A549 (cell line): ENCODE measurements around the gene PRKCSH. TPM values are rescaled to one million over a fixed set of nuclear protein-coding genes. Genes with fewer than 3 reads are reported as not detected.

Experiments
- ATAC-seq, 2 experiments: fragments of 200-7000 bp in 1 of 2; fragments of >200 bp in 1 of 2; cut with Nextera tagmentation in 1 of 2; cut with Tn5 transposase in 1 of 2; 3 replicates each; pipeline versions ENCODE4 v1.8.0 to v1.9.1; 2018 to 2020; ENCODE audit warnings: mild to moderate bottlenecking in 1 of 2, moderate library complexity in 1 of 2
- CTCF ChIA-PET: fragments of 300-600 bp; sonication (Branson Sonifier 250); formaldehyde crosslinking; extraction: SDS; loops from one replicate; lab custom pipeline; 2021; ENCODE audit warnings: antibody characterized with exemption, inconsistent platforms; lab: Yijun Ruan, JAX
- POLR2A ChIA-PET: fragments of 350-600 bp; formaldehyde crosslinking; extraction: SDS; loops from one replicate; lab custom pipeline; 2021; ENCODE audit warnings: antibody characterized with exemption, inconsistent platforms; lab: Yijun Ruan, JAX
- DNase-seq, 2 experiments: peaks; one replicate each; pipeline versions ENCODE4 v3.0.0 to v3.0.0-alpha.2; 2011 to 2016; ENCODE audit warnings: low read depth in 1 of 2, low spot score in 1 of 2
- FAIRE-seq: peaks from 2 replicates; lab custom pipeline; 2011; peaks lifted over from hg19 to GRCh38; lab: Jason Lieb, UNC
- H3K27ac ChIP-seq, 2 experiments: fragments of >200 bp; sonication (Bioruptor Twin); formaldehyde crosslinking; 3 replicates each; pipeline ENCODE4 v1.5.1; 2016 to 2017
- H3K4me1 ChIP-seq: fragments of >200 bp; sonication (Bioruptor Twin); formaldehyde crosslinking; 3 replicates; pipeline ENCODE4 v1.6.1; 2016
- H3K4me2 ChIP-seq: fragments of >200 bp; sonication (Bioruptor Twin); formaldehyde crosslinking; 3 replicates; pipeline ENCODE4 v1.6.1; 2016
- H3K4me3 ChIP-seq: fragments of >200 bp; sonication (Bioruptor Twin); formaldehyde crosslinking; 3 replicates; pipeline ENCODE4 v1.5.1; 2016
- H3K9me3 ChIP-seq: fragments of >200 bp; sonication (Bioruptor Twin); formaldehyde crosslinking; 3 replicates; pipeline ENCODE4 v1.6.1; 2016
- HDAC2 ChIP-seq: fragments of 200-600 bp; sonication (generic); IDR thresholded peaks from 2 replicates; pipeline ENCODE4 v1.6.1; 2016
- HOXB13 ChIP-seq: fragments of 250-450 bp; sonication (Bioruptor Pico); IDR thresholded peaks from 2 replicates; pipeline ENCODE4 v1.5.0; 2020; ENCODE audit warnings: low read depth, mild to moderate bottlenecking, moderate library complexity
- HOXB5 ChIP-seq: fragments of 250-450 bp; sonication (Bioruptor Pico); IDR thresholded peaks from 2 replicates; pipeline ENCODE4 v1.5.0; 2020; ENCODE audit warnings: mild to moderate bottlenecking, moderate library complexity
- MAFK ChIP-seq: fragments of 450-650 bp; IDR thresholded peaks from 2 replicates; pipeline ENCODE4 v1.6.1; 2014; ENCODE audit not compliant: partially characterized antibody
- MAZ ChIP-seq: fragments of 150-350 bp; IDR thresholded peaks from 2 replicates; pipeline ENCODE4 v1.6.1; 2014; ENCODE audit warnings: antibody characterized with exemption, low read depth, low read length, borderline replicate concordance
- MYC ChIP-seq: IDR thresholded peaks from 2 replicates; pipeline ENCODE4 v1.6.1; 2012; ENCODE audit warnings: mild to moderate bottlenecking, inconsistent platforms, low read length, improper control_type of control experiment, borderline replicate concordance
- NFE2L2 ChIP-seq: fragments of 150-350 bp; conservative IDR thresholded peaks from 2 replicates; pipeline ENCODE4 v1.6.1; 2014; ENCODE audit warnings: low read length
- RARB ChIP-seq: fragments of 250-450 bp; sonication (Bioruptor Pico); IDR thresholded peaks from 2 replicates; pipeline ENCODE4 v1.8.0; 2021; ENCODE audit warnings: mild to moderate bottlenecking, moderate library complexity
- RFX5 ChIP-seq: fragments of 450-650 bp; IDR thresholded peaks from 2 replicates; pipeline ENCODE4 v1.7.1; 2014; ENCODE audit warnings: antibody characterized with exemption, mild to moderate bottlenecking, moderate library complexity
- SREBF2 ChIP-seq: fragments of 450-650 bp; IDR thresholded peaks from 2 replicates; pipeline ENCODE4 v1.6.1; 2014; ENCODE audit warnings: mild to moderate bottlenecking, moderate library complexity
- ZFP36 ChIP-seq: fragments of 450-650 bp; IDR thresholded peaks from 2 replicates; pipeline ENCODE4 v1.6.1; 2014; ENCODE audit warnings: borderline replicate concordance; ENCODE audit not compliant: partially characterized antibody
- WGBS: methylation state at CpG from one replicate; pipeline ENCODE4 v1.1.6; 2017; ENCODE audit errors: missing lambda C conversion rate; 5-methylcytosine and 5-hydroxymethylcytosine counted together
- polyA plus RNA-seq, 4 experiments: library from polyadenylated mRNA; depleted of rRNA in 3 of 4; stranded (reverse); fragments of >200 nt; fragmentation: RNase III in 1 of 4; extraction: RNeasy Plus Mini Kit Qiagen cat#74134 plus additional on column Dnase treatment in 1 of 4; gene quantifications; 2 replicates in 3 of 4; 3 replicates in 1 of 4; pipeline ENCODE4 v1.2.3, GENCODE V29; 2011 to 2017
- TF ChIP-seq, protein P1 (sequence below): fragments of 200-600 bp; sonication (generic); IDR thresholded peaks from 2 replicates; pipeline ENCODE4 v1.6.1; 2016; ENCODE audit warnings: antibody characterized with exemption, mild to moderate bottlenecking, moderate library complexity
- TF ChIP-seq, protein P2 (sequence below): fragments of >200 bp; sonication (Bioruptor Twin); formaldehyde crosslinking; IDR thresholded peaks from 3 replicates; pipeline ENCODE4 v1.6.1; 2016
- TF ChIP-seq, protein P3 (sequence below): IDR thresholded peaks from 2 replicates; pipeline ENCODE4 v1.6.1; 2012
- TF ChIP-seq, protein P4 (sequence below): fragments of >200 bp; sonication (Bioruptor Twin); formaldehyde crosslinking; IDR thresholded peaks from 2 replicates; pipeline ENCODE4 v1.6.1; 2016
- TF ChIP-seq, protein P5 (sequence below): IDR thresholded peaks from 2 replicates; pipeline ENCODE4 v1.6.1; 2012
- TF ChIP-seq, protein P6 (sequence below): fragments of 250-450 bp; sonication (Bioruptor Pico); IDR thresholded peaks from 2 replicates; pipeline ENCODE4 v1.5.0; 2021; ENCODE audit warnings: mild to moderate bottlenecking, moderate library complexity, borderline replicate concordance

The PRKCSH gene
- polyA plus RNA-seq, 2 of the 4 experiments (the other 2 are of a cell fraction): 75.0 to 215 TPM

DNA sequence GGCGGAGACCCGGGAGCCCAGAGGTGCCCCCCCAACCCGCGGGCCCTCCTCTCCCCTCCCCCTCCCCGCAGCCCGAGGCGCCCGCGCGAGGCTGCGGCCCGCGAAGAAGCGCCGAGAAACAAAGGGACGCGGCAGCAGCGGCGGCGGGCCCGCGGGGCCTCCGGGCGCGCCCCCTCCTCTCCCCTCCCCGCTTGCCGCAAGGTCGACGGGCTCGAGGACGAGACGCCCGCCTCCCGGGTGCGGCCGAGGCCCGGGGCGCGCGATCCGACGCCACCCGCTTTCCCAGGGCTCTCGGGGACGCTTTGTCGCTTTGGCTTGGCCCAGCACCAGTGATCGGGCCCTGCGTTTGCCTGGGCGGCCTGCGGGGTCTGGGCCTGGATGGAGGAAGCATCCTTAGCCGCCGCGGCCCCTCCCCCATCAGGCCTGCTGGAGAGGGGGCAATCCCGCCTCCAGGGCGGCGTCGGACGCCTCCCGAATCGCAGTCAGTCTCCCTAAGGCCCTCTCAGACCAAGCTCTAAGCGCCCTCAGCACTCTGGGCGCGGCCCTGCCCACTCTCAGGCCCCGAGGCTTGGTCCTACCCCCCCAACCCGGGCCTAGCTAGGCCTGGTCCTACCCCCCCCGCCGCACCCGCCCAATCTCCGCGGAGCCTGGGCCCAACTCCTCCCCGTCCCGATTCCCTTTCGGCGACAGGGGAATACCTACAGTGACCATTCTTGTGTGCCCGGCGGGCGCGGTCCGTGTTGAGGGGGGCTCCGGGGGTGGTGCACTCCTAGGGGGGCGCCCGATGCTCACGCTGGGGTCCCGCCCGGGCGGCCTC lies 44.7 kb downstream of the PRKCSH start:
- 0 out of 3 replicates have a peak, but pooled peaks cover 3% of the 10 kb centered on the region for H3K4me1 ChIP-seq
- CTCF ChIA-PET: interaction anchor here (0.6 to 3.6 kb wide), 4 partner anchors 28 to 184 kb away, joined by 3 to 34 read pairs (median 4); partner anchors contain the start of gene TSPAN16
- H3K4me2 ChIP-seq: peak overlapping the region; percentile 38
- H3K27ac ChIP-seq: no peak overlapping the region
- TF ChIP-seq NFE2L2 (no peak), SREBF2 (no peak), MAFK (no peak), HOXB13 (CRISPR knock-in tag) (no peak), RFX5 (no peak), HOXB5 (CRISPR knock-in tag) (no peak), MYC (no peak), MAZ (no peak), ZFP36 (no peak)
- TF ChIP-seq, protein P1, sequence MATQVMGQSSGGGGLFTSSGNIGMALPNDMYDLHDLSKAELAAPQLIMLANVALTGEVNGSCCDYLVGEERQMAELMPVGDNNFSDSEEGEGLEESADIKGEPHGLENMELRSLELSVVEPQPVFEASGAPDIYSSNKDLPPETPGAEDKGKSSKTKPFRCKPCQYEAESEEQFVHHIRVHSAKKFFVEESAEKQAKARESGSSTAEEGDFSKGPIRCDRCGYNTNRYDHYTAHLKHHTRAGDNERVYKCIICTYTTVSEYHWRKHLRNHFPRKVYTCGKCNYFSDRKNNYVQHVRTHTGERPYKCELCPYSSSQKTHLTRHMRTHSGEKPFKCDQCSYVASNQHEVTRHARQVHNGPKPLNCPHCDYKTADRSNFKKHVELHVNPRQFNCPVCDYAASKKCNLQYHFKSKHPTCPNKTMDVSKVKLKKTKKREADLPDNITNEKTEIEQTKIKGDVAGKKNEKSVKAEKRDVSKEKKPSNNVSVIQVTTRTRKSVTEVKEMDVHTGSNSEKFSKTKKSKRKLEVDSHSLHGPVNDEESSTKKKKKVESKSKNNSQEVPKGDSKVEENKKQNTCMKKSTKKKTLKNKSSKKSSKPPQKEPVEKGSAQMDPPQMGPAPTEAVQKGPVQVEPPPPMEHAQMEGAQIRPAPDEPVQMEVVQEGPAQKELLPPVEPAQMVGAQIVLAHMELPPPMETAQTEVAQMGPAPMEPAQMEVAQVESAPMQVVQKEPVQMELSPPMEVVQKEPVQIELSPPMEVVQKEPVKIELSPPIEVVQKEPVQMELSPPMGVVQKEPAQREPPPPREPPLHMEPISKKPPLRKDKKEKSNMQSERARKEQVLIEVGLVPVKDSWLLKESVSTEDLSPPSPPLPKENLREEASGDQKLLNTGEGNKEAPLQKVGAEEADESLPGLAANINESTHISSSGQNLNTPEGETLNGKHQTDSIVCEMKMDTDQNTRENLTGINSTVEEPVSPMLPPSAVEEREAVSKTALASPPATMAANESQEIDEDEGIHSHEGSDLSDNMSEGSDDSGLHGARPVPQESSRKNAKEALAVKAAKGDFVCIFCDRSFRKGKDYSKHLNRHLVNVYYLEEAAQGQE: no peak
- TF ChIP-seq, protein P2, sequence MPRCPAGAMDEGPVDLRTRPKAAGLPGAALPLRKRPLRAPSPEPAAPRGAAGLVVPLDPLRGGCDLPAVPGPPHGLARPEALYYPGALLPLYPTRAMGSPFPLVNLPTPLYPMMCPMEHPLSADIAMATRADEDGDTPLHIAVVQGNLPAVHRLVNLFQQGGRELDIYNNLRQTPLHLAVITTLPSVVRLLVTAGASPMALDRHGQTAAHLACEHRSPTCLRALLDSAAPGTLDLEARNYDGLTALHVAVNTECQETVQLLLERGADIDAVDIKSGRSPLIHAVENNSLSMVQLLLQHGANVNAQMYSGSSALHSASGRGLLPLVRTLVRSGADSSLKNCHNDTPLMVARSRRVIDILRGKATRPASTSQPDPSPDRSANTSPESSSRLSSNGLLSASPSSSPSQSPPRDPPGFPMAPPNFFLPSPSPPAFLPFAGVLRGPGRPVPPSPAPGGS: no peak
- TF ChIP-seq, protein P3, sequence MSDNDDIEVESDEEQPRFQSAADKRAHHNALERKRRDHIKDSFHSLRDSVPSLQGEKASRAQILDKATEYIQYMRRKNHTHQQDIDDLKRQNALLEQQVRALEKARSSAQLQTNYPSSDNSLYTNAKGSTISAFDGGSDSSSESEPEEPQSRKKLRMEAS: no peak
- TF ChIP-seq, protein P4, sequence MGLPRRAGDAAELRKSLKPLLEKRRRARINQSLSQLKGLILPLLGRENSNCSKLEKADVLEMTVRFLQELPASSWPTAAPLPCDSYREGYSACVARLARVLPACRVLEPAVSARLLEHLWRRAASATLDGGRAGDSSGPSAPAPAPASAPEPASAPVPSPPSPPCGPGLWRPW: no peak
- DNase-seq (no peak), FAIRE-seq (no peak), ATAC-seq (no peak)
- H3K4me3 ChIP-seq: no peak overlapping the region
- POLR2A ChIA-PET: interaction anchor here (0.5 to 0.6 kb wide), 2 partner anchors 187 to 255 kb away, joined by 3 read pairs; no protein-coding TSS in a partner anchor
- H3K9me3 ChIP-seq: no peaks in the 10 kb centered on the region
- 0% methylated on average over 1 of the region's 86 CpGs for WGBS

DNA sequence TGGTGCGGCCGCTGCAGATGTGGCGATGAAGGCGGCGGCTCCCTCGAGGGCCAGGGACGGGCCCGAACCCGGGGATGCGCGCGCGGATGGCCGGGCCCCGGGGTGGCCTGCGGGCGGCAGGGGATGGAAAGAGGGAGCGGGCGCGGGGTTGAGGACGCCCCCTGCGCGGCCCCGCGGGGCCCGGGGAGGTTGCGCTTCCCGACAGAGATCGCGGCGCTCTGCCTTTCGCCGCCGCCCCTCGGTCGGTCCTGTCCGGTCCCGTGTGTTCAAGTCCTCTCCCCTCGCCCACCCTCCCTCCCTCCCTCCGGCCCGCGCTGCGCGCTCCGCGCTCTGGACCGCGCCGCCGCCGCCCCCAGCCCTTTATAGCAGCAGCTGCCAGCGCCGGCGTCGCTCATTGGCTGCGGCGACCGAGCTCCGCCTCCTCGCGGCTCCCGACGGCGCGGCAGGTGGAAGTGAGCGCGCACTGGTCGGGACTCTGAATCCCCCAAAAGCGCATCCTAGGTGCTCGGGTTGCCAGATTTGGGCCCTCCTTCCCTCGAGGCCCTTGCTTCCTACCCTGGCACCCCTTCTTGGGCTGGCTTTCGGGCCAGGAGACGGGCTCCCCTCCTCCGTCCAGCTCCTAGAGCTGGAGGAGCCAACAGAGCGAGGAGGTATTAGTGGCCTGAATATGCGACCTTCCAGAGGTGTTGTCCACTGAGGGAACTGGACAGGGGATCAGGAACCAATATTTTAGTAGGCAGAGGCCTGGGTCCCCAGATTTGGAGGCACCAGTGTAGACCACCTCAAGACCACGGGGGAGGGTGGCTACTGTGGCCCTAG lies 45.5 kb downstream of the PRKCSH start, which contains the start of gene ELAVL3:
Gene ELAVL3, minus strand, starts transcription at position 332 of the 819 bp plus-strand sequence. CDS start 438 bp downstream, outside the sequence.
- FAIRE-seq (no peak), ATAC-seq (no peak)
- CTCF ChIA-PET: interaction anchor here (0.6 to 3.6 kb wide), 6 partner anchors 10 to 185 kb away, joined by 3 to 34 read pairs (median 4); partner anchors contain the start of genes ODAD3 and TSPAN16

More for the DNA sequence above, 45.5 kb downstream of the PRKCSH start, which contains the start of gene ELAVL3:
- H3K4me3 ChIP-seq: peak within 1 kb of the TSS; percentile 64; the same call in 1 of the 3 replicates
- no peaks in the 10 kb centered on the region for H3K9me3 ChIP-seq
- POLR2A ChIA-PET: interaction anchor here (0.5 to 1.6 kb wide), 2 partner anchors 99 to 187 kb away, joined by 3 to 10 read pairs; no protein-coding TSS in a partner anchor
- H3K4me1 ChIP-seq: 0 out of 3 replicates have a peak, but pooled peaks cover 3% of the 10 kb centered on the region
- no peak for TF ChIP-seq RARB (CRISPR knock-in tag)
- TF ChIP-seq MYC: no peak
- no peak for TF ChIP-seq HDAC2
- TF ChIP-seq, protein P5, sequence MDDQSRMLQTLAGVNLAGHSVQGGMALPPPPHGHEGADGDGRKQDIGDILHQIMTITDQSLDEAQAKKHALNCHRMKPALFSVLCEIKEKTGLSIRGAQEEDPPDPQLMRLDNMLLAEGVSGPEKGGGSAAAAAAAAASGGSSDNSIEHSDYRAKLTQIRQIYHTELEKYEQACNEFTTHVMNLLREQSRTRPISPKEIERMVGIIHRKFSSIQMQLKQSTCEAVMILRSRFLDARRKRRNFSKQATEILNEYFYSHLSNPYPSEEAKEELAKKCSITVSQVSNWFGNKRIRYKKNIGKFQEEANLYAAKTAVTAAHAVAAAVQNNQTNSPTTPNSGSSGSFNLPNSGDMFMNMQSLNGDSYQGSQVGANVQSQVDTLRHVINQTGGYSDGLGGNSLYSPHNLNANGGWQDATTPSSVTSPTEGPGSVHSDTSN: no peak
- TF ChIP-seq, protein P6, sequence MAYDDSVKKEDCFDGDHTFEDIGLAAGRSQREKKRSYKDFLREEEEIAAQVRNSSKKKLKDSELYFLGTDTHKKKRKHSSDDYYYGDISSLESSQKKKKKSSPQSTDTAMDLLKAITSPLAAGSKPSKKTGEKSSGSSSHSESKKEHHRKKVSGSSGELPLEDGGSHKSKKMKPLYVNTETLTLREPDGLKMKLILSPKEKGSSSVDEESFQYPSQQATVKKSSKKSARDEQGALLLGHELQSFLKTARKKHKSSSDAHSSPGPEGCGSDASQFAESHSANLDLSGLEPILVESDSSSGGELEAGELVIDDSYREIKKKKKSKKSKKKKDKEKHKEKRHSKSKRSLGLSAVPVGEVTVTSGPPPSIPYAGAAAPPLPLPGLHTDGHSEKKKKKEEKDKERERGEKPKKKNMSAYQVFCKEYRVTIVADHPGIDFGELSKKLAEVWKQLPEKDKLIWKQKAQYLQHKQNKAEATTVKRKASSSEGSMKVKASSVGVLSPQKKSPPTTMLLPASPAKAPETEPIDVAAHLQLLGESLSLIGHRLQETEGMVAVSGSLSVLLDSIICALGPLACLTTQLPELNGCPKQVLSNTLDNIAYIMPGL (CRISPR knock-in tag): no peak
- no peak for TF ChIP-seq SREBF2
- WGBS: 28% methylated on average over 5 of the region's 77 CpGs
- no peak for DNase-seq
- H3K27ac ChIP-seq: 0 out of 6 replicates have a peak within 1 kb of the TSS, but pooled peaks of 1 of the 2 experiments have one; percentile 44
- H3K4me2 ChIP-seq: peak within 1 kb of the TSS; percentile 97
